DMS114 treated with DMSO at 0.1 percent for 48 hours (cell line): ENCODE data around the gene DGKD.
"Not testable (repeated sequence)": the region's sequence is repeated elsewhere in the genome, so short reads cannot be mapped to it uniquely, and the experiment has no call there.

Experiments used
- DNase-seq: peaks from one replicate; lab custom pipeline; 2025; ENCODE audit not compliant: unreplicated experiment; lab: John Stamatoyannopoulos, UW

Gene DGKD

DNA sequence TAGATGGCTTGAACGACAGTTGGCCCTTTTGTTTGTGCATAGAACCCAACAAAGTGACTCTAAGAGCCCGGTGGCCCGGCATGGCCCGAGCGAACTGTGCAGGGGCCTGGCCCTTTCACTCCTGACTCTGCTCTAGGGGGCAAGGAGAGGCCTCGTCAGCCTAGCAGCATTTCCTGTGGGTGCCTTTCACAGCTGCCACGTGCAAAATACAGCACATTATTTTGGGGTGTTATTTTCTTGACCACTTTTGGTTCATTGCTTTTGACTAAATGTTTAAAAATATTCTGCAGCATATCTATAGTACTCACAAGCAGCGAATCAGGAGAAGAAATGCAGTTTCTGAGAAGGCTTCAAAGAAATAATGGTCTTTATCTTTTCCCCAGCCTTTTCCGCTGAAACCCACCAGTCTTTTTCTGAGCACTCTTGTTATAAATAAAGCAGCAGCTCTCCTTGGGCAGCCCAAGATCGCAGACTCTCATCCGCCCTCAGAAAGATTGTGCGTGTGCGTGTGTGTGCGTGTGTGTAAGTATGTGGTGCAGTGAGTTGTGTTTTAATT lies 31.3 kb downstream of the DGKD start:
- no peak for DNase-seq

GRCh38 chr2:233386382-233387041 lies 32.2 kb downstream of the DGKD start:
- DNase-seq: no peak

GRCh38 chr2:233387225-233387624 lies 32.9 kb downstream of the DGKD start:
- DNase-seq: no peak

GRCh38 chr2:233387667-233388528 lies 33.6 kb downstream of the DGKD start:
- no peak for DNase-seq

GRCh38 chr2:233389601-233390125 lies 35.4 kb downstream of the DGKD start:
- DNase-seq: no peak

- no peak for DNase-seq
Observed at GRCh38 chr2:233395687-233396086, 41.4 kb downstream of the DGKD start.

DNA sequence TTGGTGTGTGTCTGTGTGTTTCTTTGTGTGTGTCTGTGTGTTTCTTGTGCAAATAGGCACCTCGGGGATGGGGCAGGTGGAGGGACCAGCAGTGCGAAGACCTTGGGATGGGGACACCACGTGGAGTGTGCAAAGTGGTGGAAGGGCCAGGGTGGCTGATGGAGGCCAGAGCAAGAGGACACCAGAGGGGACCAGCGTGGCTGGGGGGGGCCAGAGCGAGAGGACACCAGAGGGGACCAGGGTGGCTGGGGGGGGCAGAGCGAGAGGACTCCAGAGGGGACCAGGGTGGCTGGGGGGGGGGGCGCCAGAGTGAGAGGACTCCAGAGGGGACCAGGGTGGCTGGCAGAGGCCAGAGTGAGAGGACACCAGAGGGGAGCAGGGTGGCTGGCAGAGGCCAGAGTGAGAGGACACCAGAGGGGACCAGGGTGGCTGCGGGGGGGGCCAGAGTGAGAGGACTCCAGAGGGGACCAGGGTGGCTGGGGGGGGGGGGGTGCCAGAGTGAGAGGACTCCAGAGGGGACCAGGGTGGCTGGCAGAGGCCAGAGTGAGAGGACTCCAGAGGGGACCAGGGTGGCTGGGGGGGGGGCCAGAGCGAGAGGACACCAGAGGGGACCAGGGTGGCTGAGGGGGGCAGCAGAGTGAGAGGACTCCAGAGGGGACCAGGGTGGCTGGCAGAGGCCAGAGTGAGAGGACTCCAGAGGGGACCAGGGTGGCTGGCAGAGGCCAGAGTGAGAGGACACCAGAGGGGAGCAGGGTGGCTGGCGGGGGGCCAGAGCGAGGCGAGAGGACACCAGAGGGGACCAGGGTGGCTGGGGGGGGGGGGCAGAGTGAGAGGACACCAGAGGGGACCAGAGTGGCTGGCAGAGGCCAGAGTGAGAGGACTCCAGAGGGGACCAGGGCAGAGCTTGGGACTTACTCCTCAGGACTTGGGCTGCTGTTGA lies 42.7 kb downstream of the DGKD start:
- DNase-seq: not testable (repeated sequence)

DNA sequence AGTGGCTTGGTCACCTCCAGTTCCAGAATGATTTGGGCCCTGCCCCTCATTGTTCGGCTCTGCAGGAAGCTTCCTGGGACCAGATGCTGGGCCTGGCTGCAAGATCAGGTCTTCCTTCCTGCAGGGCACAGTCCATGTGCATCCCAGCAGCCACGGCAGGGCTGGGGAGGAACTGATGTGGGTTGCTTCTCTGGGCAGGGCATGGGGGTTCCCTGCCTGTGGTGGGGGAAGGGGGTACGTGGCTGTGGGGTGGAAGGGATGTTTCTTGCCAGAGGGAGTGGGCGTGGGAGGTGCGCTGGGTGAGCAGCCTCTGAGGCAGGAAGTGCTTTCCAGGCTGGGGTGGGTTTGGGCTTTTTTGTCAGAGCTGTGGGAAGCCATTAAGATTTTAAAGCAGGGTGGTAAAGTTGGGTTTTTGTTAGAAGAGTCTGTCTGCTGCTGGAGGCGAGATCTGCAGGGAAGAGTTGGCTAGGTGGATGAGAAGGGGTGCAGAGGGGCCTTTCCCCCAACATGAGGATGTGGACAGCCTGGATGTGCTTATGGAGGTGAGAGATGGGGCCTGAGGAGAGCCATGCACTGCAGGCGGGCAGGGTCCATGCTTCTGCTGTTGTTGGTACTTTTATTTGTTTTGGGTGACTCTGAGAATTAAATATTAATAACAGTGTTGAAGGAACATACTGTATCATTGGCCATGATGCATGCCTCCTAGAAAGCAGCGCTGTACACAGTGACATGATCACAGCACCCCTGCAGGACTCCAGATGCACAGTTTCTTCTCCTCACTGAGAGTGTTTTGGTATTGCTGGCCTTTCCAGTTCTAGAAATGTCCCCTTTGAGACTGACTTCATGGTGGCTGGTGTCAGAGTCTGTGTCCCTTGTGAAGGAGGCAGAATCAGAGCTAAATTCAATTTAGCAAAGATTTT lies 45.3 kb downstream of the DGKD start:
- DNase-seq: no peak

- no peak for DNase-seq
Observed at GRCh38 chr2:233400341-233400740, 46.0 kb downstream of the DGKD start.

DNA sequence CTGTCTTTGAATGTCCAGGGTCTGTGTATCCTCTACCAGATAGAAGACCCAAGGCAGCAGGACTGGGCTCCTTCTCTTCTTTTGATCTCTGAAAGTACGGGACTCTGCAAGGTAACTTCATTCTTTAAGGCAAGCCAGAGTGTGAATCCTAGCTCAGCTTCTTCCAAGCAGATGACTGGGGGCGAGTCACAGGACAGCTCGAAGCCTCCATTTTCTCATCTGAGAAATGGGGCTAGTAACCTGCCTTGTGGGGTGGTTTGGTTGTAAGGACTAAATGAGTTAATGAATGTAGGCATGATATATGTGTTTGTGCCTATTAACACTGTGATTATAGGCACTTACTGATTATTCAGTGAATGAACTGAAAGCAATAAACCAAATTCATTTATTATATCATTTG lies 46.7 kb downstream of the DGKD start:
- DNase-seq: no peak

DNA sequence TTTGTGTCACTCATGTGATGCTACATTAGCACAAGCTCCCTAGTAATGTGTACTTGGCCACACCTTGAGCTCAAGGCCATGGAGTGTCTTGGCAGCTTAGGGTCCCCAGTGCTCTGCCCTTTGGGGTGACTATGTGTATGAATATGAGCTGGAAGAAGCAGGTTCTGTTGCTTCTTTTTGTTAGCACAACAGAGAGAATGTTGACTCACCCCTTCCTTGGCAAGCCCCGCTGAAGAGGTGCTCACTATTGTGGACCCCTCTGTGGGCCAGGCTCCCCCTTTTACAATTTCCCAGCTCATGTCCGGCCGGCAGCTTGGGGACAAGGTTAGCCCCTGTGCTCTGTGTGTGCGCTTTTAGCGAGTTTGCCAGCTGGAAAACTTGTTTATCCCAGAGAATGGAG lies 48.1 kb downstream of the DGKD start:
- no peak for DNase-seq

DNA sequence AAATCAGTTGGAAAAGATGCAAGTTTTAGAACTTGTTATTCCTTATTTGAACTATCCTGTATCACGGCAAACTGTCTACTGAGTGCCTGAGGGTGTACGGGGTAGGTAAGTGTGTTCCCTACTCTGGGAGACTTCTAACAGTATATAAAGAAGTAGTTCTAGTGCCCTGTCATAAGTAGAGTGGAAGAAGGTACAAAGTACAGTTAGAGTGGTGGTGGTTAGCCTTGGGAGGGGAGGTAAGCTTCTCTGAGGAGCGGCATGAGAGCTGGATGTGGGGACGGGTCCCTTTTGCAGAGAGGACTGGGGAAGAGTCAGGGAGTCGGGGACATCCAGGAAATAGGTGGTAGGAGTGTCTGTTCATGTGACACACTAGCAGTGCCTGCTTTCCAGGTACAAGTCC lies 48.5 kb downstream of the DGKD start:
- no peak for DNase-seq

DNA sequence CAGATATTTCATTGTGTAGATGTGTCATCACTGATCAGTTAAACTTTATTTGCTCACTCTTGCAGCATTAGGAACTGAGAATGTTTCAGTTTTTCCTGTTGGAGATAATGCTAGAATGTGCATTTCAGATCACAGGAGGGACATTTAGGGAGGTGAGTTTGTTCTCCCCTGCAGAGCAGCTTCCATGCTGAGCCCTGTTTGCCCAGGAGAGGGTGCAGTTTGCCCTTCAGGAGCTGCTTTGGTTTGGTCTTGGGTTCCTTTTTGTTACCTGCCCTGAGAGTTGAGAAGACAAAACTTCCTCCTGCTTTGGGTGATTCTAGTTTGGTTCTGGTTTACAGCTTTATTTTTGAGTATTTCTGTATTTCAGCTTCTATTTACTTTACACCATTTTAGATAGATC lies 49.9 kb downstream of the DGKD start:
- no peak for DNase-seq

- DNase-seq: no peak
Observed at GRCh38 chr2:233406865-233407264, 52.6 kb downstream of the DGKD start.

- DNase-seq: no peak
Observed at GRCh38 chr2:233407771-233408181, 53.5 kb downstream of the DGKD start.

GRCh38 chr2:233408366-233409285 lies 54.3 kb downstream of the DGKD start:
- no peak for DNase-seq

DNA sequence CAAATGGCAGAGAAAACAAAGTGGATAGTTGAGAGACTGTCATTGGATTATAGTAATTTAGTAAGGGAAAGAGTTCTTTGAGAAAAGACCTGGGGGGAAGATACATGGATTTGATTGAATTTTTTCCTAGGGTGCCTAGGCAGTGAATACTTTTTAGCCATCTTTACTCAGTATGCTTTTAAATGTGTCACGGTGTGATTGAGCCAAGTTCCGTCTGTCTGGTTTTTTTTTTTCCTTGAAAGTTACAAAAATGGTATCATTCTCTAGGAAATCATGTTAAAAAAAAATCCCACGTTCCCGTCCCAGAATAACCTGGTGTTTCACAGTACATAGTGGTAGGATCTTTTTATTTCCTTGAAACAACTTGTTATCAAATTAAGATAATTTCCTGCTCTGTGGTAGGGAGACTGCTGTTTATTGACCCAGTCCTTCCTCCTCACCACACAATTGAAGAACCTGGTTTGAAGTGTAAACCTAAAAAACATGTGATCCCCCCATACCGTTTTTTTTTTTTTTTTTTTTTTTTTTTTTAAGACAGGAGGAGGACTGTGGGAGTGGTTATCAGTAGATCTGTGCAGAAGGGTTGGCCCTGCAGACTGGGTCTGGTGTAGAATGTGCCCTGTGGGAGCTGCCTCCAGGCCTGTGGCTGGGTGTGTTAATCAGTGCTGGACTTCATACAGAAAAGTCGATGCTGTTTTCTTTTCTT lies 55.1 kb downstream of the DGKD start:
- no peak for DNase-seq

DNA sequence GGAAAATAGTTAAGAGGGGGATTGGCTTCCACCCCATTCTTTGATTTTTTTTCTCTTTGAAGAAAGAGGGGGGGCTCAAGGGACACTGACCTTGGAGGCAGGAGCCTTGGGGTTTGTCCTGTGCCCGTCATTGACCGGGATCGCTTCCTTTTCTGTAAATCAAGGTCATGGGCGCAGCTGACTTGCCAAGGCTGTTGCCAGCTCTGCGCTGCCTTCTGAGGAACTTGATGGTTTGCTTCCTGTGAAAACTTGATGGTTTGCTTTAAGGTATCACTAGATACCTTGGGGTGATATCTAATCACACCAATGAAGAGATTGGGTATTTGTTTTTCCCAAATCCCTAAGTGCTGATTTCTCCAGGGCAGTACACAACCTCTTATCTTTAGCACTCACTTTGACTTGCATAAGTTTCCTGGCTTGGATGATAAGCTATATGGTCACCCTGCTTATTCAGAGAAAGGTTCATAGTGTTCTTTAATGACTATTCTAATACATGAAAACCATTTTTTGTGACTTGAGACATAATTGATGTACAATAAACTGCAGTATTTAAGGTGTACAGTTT lies 56.0 kb downstream of the DGKD start:
- DNase-seq: no peak
